ENCODE data around the gene SLC38A4.

GRCh38 chr12:46801293-46801692, 24.5 kb downstream of the SLC38A4 start:
- TF ChIP-seq YY1 (IDR thresholded peaks at IDR 0.05; ENCODE audit: insufficient read depth, insufficient read length) (no peak), ZNF274 (IDR thresholded peaks at IDR 0.05; ENCODE audit: low read depth, low read length) (no peak)

All from NT2/D1 (cell line).